ENCODE data around the gene ACSS3. TPM values are rescaled to one million over a fixed set of nuclear protein-coding genes. Genes with fewer than 3 reads are reported as not detected.
"Not testable (repeated sequence)": the region's sequence is repeated elsewhere in the genome, so short reads cannot be mapped to it uniquely, and the experiment has no call there.

The ACSS3 gene, protein sequence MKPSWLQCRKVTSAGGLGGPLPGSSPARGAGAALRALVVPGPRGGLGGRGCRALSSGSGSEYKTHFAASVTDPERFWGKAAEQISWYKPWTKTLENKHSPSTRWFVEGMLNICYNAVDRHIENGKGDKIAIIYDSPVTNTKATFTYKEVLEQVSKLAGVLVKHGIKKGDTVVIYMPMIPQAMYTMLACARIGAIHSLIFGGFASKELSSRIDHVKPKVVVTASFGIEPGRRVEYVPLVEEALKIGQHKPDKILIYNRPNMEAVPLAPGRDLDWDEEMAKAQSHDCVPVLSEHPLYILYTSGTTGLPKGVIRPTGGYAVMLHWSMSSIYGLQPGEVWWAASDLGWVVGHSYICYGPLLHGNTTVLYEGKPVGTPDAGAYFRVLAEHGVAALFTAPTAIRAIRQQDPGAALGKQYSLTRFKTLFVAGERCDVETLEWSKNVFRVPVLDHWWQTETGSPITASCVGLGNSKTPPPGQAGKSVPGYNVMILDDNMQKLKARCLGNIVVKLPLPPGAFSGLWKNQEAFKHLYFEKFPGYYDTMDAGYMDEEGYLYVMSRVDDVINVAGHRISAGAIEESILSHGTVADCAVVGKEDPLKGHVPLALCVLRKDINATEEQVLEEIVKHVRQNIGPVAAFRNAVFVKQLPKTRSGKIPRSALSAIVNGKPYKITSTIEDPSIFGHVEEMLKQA
- 4.2 and 7.0 TPM in 2 replicates for total RNA-seq (2014; rRNA removed; shearing (Covaris generic))

- DNase-seq (ENCODE audit: low read depth): peak; percentile 59
These were observed at the start of gene ACSS3 for GRCh38 chr12:81077686-81078441. Gene ACSS3, plus strand, starts transcription at chr12:81078079. Its CDS starts 42 bp downstream, at chr12:81078121.

DNA sequence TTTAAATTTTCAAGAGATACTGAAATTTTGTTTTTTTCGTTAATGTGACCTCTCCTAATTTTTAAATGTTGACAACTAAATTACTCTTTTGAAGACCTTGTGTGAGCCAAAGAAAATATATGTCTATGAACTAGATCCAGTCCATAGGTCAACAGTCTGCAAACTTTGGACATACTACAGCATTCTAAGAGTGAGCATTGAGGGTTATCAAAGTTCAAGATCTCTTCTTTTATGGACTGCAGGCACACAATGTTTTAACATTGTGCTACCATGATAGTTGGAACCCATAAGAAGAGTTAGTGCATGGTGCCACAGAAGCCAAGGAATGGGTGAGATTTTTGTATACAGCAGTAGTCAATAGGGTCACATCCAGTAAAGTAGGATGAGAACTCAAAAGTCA is 43.0 kb upstream of the ACSS3 start:
- no peak for DNase-seq (ENCODE audit: low read depth)

GRCh38 chr12:81039231-81039630 is 38.6 kb upstream of the ACSS3 start:
- DNase-seq (ENCODE audit: low read depth): no peak

- DNase-seq (ENCODE audit: low read depth): no peak
These were observed 33.7 kb upstream of the ACSS3 start for GRCh38 chr12:81043979-81044740.

- not testable (repeated sequence) for DNase-seq (ENCODE audit: low read depth)
These were observed 12.9 kb upstream of the ACSS3 start for GRCh38 chr12:81064971-81065370.

- DNase-seq (ENCODE audit: low read depth): no peak
These were observed 7.0 kb upstream of the ACSS3 start for GRCh38 chr12:81070846-81071245.

- DNase-seq (ENCODE audit: low read depth): no peak
These were observed 2.3 kb upstream of the ACSS3 start for GRCh38 chr12:81075539-81075938.

GRCh38 chr12:81077329-81077685 is 572 bp upstream of the ACSS3 start:
- peak; percentile 55 for DNase-seq (ENCODE audit: low read depth)

- peak; percentile 89 for DNase-seq (ENCODE audit: low read depth)
These were observed 754 bp downstream of the ACSS3 start for GRCh38 chr12:81078469-81079196.

- DNase-seq (ENCODE audit: low read depth): no peak
These were observed 1.6 kb downstream of the ACSS3 start for GRCh38 chr12:81079280-81080076.

GRCh38 chr12:81080431-81080983 is 2.6 kb downstream of the ACSS3 start:
- DNase-seq (ENCODE audit: low read depth): no peak

DNA sequence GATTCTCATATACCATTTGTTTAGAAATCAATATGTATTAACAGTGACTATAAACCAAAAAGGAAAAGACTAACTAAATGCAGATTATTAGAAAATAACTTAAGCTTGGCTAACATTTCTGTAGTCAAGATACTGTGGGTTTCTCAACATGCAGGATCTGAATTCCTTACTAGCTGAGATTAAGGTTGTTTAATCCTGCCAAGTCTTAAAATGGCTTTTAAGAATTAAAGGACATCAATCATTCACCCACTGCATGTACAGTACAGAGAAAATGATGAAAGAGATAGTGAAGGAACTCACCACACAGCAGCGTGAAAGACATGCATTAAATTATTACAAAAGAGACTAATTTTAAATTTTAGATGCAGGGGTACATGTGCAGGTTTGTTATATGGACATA is 3.8 kb downstream of the ACSS3 start:
- no peak for DNase-seq (ENCODE audit: low read depth)

- DNase-seq (ENCODE audit: low read depth): no peak
These were observed 5.1 kb downstream of the ACSS3 start for GRCh38 chr12:81083018-81083417.

DNA sequence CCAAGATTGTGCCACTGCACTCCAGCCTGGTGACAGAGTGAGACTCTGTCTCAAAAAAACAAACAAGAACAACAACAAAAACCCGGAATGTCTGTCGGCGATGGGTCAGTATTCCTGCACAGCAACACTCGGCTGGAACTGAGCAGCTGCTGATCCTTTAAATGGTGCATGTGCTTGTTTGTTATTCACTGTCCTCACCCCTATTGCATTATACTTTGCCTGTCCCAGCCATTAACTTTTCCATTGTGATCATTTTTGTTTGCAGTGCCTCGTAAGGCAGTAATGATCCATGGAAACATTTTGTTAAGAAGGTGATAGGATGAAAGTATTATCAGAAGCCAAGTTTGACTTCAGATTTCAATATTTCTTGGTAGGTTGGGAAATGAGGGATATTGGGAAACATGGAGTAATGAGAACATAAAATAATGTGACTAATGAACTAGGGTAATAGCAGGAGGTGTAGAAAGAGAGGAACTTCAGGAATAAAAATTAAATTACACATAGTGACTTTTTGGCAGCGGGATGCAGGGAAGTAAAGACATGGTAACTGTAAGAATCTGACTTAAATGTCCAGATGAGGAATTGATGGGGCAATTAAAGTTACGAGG is 6.1 kb downstream of the ACSS3 start:
- DNase-seq (ENCODE audit: low read depth): no peak

DNA sequence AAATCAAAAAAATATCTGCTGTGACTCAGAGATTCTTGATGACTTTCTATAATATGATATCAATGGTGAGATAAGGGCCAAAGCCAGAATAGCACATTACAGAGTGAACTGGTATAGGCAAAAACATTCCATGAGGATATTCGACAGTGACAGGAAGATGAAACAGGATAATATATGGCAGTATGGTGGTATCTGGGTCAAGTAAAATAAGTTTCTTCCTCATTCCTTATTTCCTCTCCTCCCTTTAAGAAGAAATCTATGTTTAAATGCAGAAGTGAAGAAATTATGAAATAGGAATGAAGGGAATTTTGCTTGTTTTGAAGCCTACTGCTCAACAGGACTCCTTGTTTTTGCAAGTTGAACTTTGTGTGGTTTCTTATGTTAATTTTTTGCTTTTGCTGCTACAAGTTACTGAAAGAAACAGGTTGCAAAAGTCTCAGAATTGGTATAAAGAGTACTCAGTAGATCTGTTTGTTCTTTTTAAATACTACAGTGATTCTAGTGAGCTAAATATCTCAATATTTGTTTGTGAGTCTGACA is 7.0 kb downstream of the ACSS3 start:
- no peak for DNase-seq (ENCODE audit: low read depth)

GRCh38 chr12:81085832-81086231 is 8.0 kb downstream of the ACSS3 start:
- DNase-seq (ENCODE audit: low read depth): no peak

- no peak for DNase-seq (ENCODE audit: low read depth)
These were observed 8.5 kb downstream of the ACSS3 start for GRCh38 chr12:81086342-81086741.

- DNase-seq (ENCODE audit: low read depth): no peak
These were observed 10.3 kb downstream of the ACSS3 start for GRCh38 chr12:81088221-81088620.

GRCh38 chr12:81089412-81089811 is 11.5 kb downstream of the ACSS3 start:
- DNase-seq (ENCODE audit: low read depth): no peak
